ENCODE measurements around the gene C19orf73.

Gene C19orf73, protein sequence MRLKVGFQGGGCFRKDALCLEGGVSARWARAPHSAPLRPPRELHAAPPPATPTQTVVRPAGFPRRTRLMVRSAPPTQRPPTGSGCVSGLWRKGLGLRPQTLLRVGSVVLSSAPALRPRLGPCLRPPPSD

DNA sequence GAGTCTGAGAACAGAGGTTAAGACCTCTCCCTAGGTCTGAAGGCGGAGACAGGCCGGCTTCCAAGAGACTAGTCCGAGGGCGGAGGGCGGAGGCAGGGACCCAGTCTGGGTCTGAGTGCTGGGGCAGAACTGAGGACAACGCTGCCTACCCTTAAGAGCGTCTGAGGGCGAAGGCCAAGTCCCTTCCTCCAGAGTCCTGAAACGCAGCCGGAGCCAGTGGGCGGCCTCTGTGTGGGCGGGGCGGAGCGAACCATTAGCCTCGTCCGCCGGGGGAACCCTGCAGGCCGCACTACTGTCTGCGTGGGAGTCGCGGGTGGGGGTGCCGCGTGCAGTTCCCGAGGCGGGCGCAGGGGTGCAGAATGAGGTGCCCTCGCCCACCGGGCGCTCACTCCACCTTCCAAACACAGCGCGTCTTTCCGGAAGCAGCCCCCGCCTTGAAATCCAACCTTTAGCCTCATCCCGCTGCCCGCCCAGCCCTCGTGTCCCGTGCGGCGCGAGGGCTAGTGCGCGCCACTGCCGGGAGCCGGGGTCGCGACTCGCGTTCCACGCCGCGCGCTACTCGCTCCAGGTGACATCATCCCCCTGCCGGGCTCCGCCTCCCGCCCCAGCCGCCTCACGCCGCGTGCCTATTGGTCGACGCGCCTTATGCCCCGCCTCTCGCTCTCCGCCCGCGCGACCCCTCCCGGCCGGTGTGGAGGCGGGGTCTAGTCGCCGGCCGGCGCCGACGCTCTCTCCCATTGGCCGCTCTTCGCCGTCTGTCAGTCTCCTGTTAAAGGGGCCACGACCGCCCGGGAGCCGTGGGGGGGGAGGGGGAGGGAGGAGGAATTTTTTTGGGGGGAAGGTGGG lies at the start of gene C19orf73:
TSS of gene C19orf73 (minus strand) at position 579 of the 846 bp plus-strand sequence. CDS start at position 458, 121 bp downstream.
- H3K4me3 ChIP-seq (ENCODE audit: low read depth, low read length): peak within 1 kb of the TSS; percentile 77
- CTCF ChIA-PET: interaction anchor here (0.7 to 5.3 kb wide), 7 partner anchors 10 to 90 kb away, joined by 3 to 33 read pairs (median 3); no protein-coding TSS in a partner anchor
- TF ChIP-seq CTCF (IDR thresholded peaks at IDR 0.05; ENCODE audit: insufficient read depth, low read length, missing control alignments): peak; percentile 6
- POLR2A ChIA-PET: interaction anchor here (0.6 kb wide), 1 partner anchor 31 kb away, joined by 3 read pairs; no protein-coding TSS in a partner anchor
- peak; percentile 33 for DNase-seq (ENCODE audit: low read depth, low spot score)

DNA sequence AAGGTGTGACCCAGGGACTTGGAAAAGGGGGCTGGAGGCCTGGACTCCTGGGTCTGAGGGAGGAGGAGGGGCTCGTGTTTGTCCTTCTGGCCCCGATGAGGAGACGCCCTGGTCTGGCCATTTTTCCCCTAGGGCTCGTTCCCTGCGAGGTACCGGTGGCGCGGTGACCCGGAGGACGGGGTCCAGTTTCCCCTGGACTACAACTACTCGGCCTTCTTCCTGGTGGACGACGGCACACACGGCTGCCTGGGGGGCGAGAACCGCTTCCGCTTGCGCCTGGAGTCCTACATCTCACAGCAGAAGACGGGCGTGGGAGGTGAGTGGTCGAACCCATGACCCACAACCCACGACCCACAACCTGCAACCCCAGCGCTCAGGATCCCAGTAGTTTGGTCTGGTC lies 49.5 kb upstream of the C19orf73 start:
- H3K4me3 ChIP-seq (ENCODE audit: low read depth, low read length): no peak overlapping the region
- CTCF ChIA-PET: no interaction called here
- no peak for TF ChIP-seq CTCF (IDR thresholded peaks at IDR 0.05; ENCODE audit: insufficient read depth, low read length, missing control alignments)
- DNase-seq (ENCODE audit: low read depth, low spot score): no peak
- POLR2A ChIA-PET: no interaction called here

GRCh38 chr19:49167857-49168409 lies 49.0 kb upstream of the C19orf73 start:
- DNase-seq (ENCODE audit: low read depth, low spot score): no peak
- POLR2A ChIA-PET: no interaction called here
- no peak overlapping the region for H3K4me3 ChIP-seq (ENCODE audit: low read depth, low read length)
- CTCF ChIA-PET: no interaction called here
- TF ChIP-seq CTCF (IDR thresholded peaks at IDR 0.05; ENCODE audit: insufficient read depth, low read length, missing control alignments): no peak

DNA sequence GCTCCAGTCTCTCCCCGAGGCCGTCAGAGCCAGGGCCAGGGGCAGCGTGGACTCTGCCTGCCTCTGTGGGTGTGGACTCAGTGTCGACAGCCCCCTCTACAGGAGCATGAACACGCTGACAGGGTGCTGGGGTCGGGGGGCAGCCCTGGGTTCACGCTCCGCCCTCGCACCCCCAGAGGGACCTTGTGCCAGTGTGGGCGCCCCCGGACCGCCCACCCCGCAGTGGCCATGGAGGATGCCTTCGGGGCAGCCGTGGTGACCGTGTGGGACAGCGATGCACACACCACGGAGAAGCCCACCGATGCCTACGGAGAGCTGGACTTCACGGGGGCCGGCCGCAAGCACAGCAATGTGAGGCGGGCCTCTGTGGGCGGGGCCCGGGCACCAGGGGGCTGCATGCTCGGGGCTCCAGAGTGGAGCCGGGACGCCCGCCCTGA lies 46.9 kb upstream of the C19orf73 start:
- no peak for TF ChIP-seq CTCF (IDR thresholded peaks at IDR 0.05; ENCODE audit: insufficient read depth, low read length, missing control alignments)
- H3K4me3 ChIP-seq (ENCODE audit: low read depth, low read length): no peak overlapping the region

GRCh38 chr19:49165111-49165750 lies 46.3 kb upstream of the C19orf73 start:
- CTCF ChIA-PET: interaction anchor here (0.7 to 4.6 kb wide), 4 partner anchors 11 to 68 kb away, joined by 3 to 29 read pairs (median 4); no protein-coding TSS in a partner anchor
- no peak for DNase-seq (ENCODE audit: low read depth, low spot score)
- TF ChIP-seq CTCF (IDR thresholded peaks at IDR 0.05; ENCODE audit: insufficient read depth, low read length, missing control alignments): no peak
- POLR2A ChIA-PET: no interaction called here
- H3K4me3 ChIP-seq (ENCODE audit: low read depth, low read length): no peak overlapping the region

More for the DNA sequence above, 46.9 kb upstream of the C19orf73 start:
- ChIA-PET CTCF (interaction anchor here (1.1 to 4.6 kb wide), 3 partner anchors 12 to 68 kb away, joined by 3 to 29 read pairs (median 4); no protein-coding TSS in a partner anchor), POLR2A (no interaction called here)
- no peak for DNase-seq (ENCODE audit: low read depth, low spot score)

All from AG04449 (cell line).